Liver (tissue), 9 donors: Measurements from ENCODE around the gene SOWAHA. TPM values are rescaled to one million over a fixed set of nuclear protein-coding genes. Genes with fewer than 3 reads are reported as not detected.
A peak's percentile ranks its signal among the peaks of the same experiment; 100 is the strongest.

ENCODE experiments used
- DNase-seq: peaks from one replicate; pipeline ENCODE4 v3.0.0-alpha.2; 2017; ENCODE audit warnings: low spot score
- H3K27ac ChIP-seq, 2 donors: one replicate each; pipeline ENCODE4 v1.7.0; 2013; ENCODE audit warnings: inconsistent platforms in 2 of 2, low read length in 2 of 2, control low read depth in 1 of 2, low read depth in 1 of 2, mild to moderate bottlenecking in 1 of 2
- H3K27me3 ChIP-seq, 4 donors: one replicate each; pipeline versions ENCODE4 v1.6.1 to v1.7.0; 2013; ENCODE audit warnings: low read length in 3 of 4, inconsistent platforms in 1 of 4, mild to moderate bottlenecking in 1 of 4, moderate library complexity in 1 of 4; ENCODE audit not compliant: control insufficient read depth in 4 of 4, insufficient read depth in 4 of 4
- H3K36me3 ChIP-seq, 4 donors: one replicate each; pipeline versions ENCODE4 v1.6.1 to v1.7.0; 2013; ENCODE audit warnings: low read length in 3 of 4, mild to moderate bottlenecking in 3 of 4, low read depth in 1 of 4, moderate library complexity in 1 of 4; ENCODE audit not compliant: control insufficient read depth in 4 of 4, insufficient read depth in 3 of 4
- H3K4me1 ChIP-seq, 4 donors: one replicate each; pipeline versions ENCODE4 v1.6.1 to v1.7.0; 2013; ENCODE audit warnings: low read length in 3 of 4, mild to moderate bottlenecking in 3 of 4, moderate library complexity in 1 of 4; ENCODE audit not compliant: control insufficient read depth in 4 of 4, insufficient read depth in 4 of 4
- H3K4me3 ChIP-seq, 3 donors: one replicate each; pipeline versions ENCODE4 v1.6.1 to v1.7.0; 2013; ENCODE audit warnings: low read length in 3 of 3, control low read depth in 1 of 3, low read depth in 1 of 3, mild to moderate bottlenecking in 1 of 3
- H3K9ac ChIP-seq, 2 donors: one replicate each; pipeline ENCODE4 v1.7.0; 2013; ENCODE audit warnings: low read length in 2 of 2, mild to moderate bottlenecking in 2 of 2, moderate library complexity in 2 of 2, control low read depth in 1 of 2, low read depth in 1 of 2
- H3K9me3 ChIP-seq, 4 donors: one replicate each; pipeline versions ENCODE4 v1.6.1 to v1.7.0; 2013; ENCODE audit warnings: low read length in 3 of 4; ENCODE audit not compliant: control insufficient read depth in 4 of 4
- ATF3 ChIP-seq: IDR thresholded peaks from 2 replicates; pipeline ENCODE4 v1.6.1; 2016; ENCODE audit warnings: antibody characterized with exemption
- CTCF ChIP-seq: fragments of 150-350 bp; IDR thresholded peaks from 2 replicates; pipeline ENCODE4 v1.5.1; 2017; ENCODE audit warnings: improper control_type of control experiment, low read depth, low read length; ENCODE audit not compliant: missing input control
- FOXA1 ChIP-seq: IDR thresholded peaks from 2 replicates; pipeline ENCODE4 v1.6.1; 2016; ENCODE audit warnings: antibody characterized with exemption
- FOXA2 ChIP-seq: IDR thresholded peaks from 2 replicates; pipeline ENCODE4 v1.6.1; 2016; ENCODE audit warnings: antibody characterized with exemption
- HNF4A ChIP-seq, 2 donors: conservative IDR thresholded peaks; 2 replicates each; pipeline ENCODE4 v1.6.1; 2016; ENCODE audit warnings: antibody characterized with exemption in 2 of 2, mild to moderate bottlenecking in 2 of 2
- HNF4G ChIP-seq: IDR thresholded peaks from 2 replicates; pipeline ENCODE4 v1.6.1; 2016; ENCODE audit warnings: antibody characterized with exemption
- JUND ChIP-seq, 2 donors: IDR thresholded peaks; 2 replicates each; pipeline ENCODE4 v1.6.1; 2016; ENCODE audit warnings: antibody characterized with exemption in 2 of 2
- MAX ChIP-seq: IDR thresholded peaks from 2 replicates; pipeline ENCODE4 v1.6.1; 2016; ENCODE audit warnings: antibody characterized with exemption
- RAD21 ChIP-seq, 2 donors: IDR thresholded peaks; 2 replicates each; pipeline ENCODE4 v1.6.1; 2016; ENCODE audit warnings: antibody characterized with exemption in 2 of 2, mild to moderate bottlenecking in 2 of 2
- REST ChIP-seq: IDR thresholded peaks from 2 replicates; pipeline ENCODE4 v1.6.1; 2016; ENCODE audit warnings: antibody characterized with exemption, mild to moderate bottlenecking
- RXRA ChIP-seq, 2 donors: IDR thresholded peaks; 2 replicates each; pipeline ENCODE4 v1.6.1; 2017 to 2018; ENCODE audit warnings: antibody characterized with exemption in 2 of 2, mild to moderate bottlenecking in 1 of 2
- SP1 ChIP-seq: IDR thresholded peaks from 2 replicates; pipeline ENCODE4 v1.6.1; 2018; ENCODE audit warnings: antibody characterized with exemption, mild to moderate bottlenecking
- TAF1 ChIP-seq: conservative IDR thresholded peaks from 2 replicates; pipeline ENCODE4 v1.6.1; 2016; ENCODE audit warnings: antibody characterized with exemption, mild to moderate bottlenecking
- YY1 ChIP-seq: IDR thresholded peaks from 2 replicates; pipeline ENCODE4 v1.6.1; 2016; ENCODE audit warnings: antibody characterized with exemption, mild to moderate bottlenecking
- ZBTB33 ChIP-seq: IDR thresholded peaks from 2 replicates; pipeline ENCODE4 v1.6.1; 2016; ENCODE audit warnings: antibody characterized with exemption
- WGBS: extraction: QIAGEN DNeasy Blood & Tissue Kit; methylation state at CpG from one replicate; pipeline ENCODE4 v1.1.7; 2013; 5-methylcytosine and 5-hydroxymethylcytosine counted together
- polyA plus RNA-seq, 2 donors: library from polyadenylated mRNA; stranded (reverse) in 1 of 2; unstranded in 1 of 2; fragments of 200-250 nt in 1 of 2; fragments of >200 nt in 1 of 2; fragmentation: Nextera tagmentation in 1 of 2; extraction: Ambion mirVana in 1 of 2; gene quantifications; one replicate each; pipeline versions ENCODE4 v1.2.1 to v1.2.3, GENCODE V29; 2013 to 2015
- total RNA-seq, 2 donors: library from RNA; depleted of rRNA; stranded (reverse); fragments of >200 nt; gene quantifications; one replicate each; pipeline ENCODE4 v1.2.3, GENCODE V29; 2014
- donor health status: healthy.
- donor health status: healthy.
- donor health status: healthy.
- donor health status: healthy.
- donor health status: healthy.

The SOWAHA gene
- total and polyA plus RNA-seq, 4 donors = 1.3 to 2.2 (median 1.8) TPM

GRCh38 chr5:132853323-132853722 is 40.2 kb downstream of the SOWAHA start (continued):
- TF ChIP-seq MAX (peak; percentile 66), FOXA2 (peak; percentile 61)

GRCh38 chr5:132853790-132854189 is 40.7 kb downstream of the SOWAHA start:
- H3K4me1 ChIP-seq = peaks cover 0 to 26% (median 9%) of the 10 kb centered on the region in 4 donors
- no peak overlapping the region for H3K4me3 ChIP-seq
- 14% methylated on average over 1 of the region's 1 CpG for WGBS
- no peak for DNase-seq
- TF ChIP-seq REST (no peak), JUND (IDR thresholded peaks at IDR 0.05) (no peak), ZBTB33 (no peak), YY1 (no peak), ATF3 (no peak), TAF1 (no peak), CTCF (no peak), HNF4G (no peak), SP1 (no peak), MAX (no peak), FOXA2 (no peak), FOXA1 (no peak)
- H3K9me3 ChIP-seq = no peaks in the 10 kb centered on the region
- peak overlapping the region; percentile 68 to 84 for H3K27ac ChIP-seq
- H3K9ac ChIP-seq = peak overlapping the region in 1 of 2 donors; percentile 81
- no peaks in the 10 kb centered on the region for H3K27me3 ChIP-seq
- H3K36me3 ChIP-seq = no peaks in the 10 kb centered on the region

- Histone ChIP-seq H3K36me3 (no peaks in the 10 kb centered on the region), H3K27ac (peak overlapping the region; percentile 64 to 84), H3K4me1 (peaks cover 0 to 23% (median 5%) of the 10 kb centered on the region in 4 donors), H3K9me3 (no peaks in the 10 kb centered on the region), H3K27me3 (no peaks in the 10 kb centered on the region), H3K4me3 (no peak overlapping the region), H3K9ac (peak overlapping the region in 1 of 2 donors; percentile 81)
- WGBS = 26% methylated on average over 3 of the region's 3 CpGs
- TF ChIP-seq HNF4A (conservative IDR thresholded peaks at IDR 0.05) (peak; percentile 53 to 62), RXRA (IDR thresholded peaks at IDR 0.05) (no peak), RAD21 (IDR thresholded peaks at IDR 0.05) (peak in 1 of 2 donors; percentile 14)
- no peak for DNase-seq
Measured at GRCh38 chr5:132854301-132854700, 41.2 kb downstream of the SOWAHA start.
